ENCODE results near the gene SLF2.
"Not testable (repeated sequence)": the region's sequence is repeated elsewhere in the genome, so short reads cannot be mapped to it uniquely, and the experiment has no call there.

Gene SLF2

DNA sequence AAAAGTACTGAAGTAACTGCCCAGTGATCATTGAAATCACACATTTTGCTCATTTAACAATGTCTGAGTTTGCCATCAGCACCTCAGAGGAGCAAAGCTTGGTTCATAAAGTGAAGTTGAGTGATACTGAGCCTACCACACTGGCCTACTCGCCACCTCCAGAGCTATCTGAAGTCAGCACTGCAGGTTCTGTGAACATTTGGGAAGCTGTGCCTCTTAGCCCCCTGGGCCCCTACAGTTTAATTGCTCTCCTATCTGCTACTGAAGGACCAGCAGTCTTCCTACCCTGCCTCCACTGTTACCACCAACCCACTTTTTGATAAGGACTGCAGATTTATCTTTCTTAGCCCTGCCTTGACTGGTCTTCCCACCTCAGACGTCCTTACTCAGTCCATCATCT, 54.6 kb downstream of the SLF2 start:
- no peak for DNase-seq

DNA sequence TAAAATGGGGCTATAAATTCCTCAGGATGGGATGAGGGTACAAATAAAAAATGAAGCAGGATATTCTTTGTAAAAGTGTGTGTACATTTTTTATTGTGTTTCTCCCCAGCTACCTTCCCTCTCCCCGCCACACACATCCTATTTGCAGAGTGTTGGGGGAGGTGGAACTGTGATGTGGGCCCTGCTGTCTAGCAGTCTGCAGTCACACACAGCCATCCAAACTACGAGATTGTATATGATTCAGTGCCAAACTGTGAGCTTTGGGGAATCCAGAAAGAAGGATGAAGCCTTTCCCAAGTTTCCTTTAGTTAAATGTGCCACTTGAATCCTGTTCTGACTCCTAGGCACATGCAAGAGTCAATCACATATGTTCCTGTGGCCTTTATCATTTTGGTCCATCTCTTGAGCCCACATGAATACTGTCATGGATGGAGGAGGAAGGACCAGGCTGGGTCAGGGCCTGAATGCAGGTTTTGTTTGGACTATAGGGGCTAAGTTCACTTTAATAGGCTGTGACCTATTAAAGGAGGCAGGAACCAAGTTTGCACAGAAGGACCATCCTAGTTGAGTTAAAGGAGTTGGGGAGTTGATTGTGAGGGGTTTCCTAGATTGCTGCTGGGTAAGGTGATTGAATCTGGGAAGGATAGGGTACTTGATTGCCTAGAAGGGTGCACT, 55.4 kb downstream of the SLF2 start:
- no peak for DNase-seq

DNA sequence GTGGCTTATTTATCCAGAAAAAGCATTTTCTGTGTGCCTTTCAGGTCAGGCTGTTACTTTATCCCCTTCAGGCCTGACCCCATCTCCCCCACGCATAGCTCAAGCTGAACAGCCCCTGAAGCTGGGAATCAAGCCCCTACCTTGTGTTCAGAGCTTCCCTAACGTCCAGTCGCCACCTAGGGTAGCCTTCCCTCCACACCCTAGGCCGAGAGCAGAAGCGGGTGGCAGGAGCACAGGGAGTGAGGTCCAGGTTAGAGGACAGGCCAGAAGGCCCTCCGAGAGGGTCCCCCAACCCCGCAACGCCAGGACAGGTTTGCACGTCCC, 56.1 kb downstream of the SLF2 start:
- DNase-seq, result no peak

DNA sequence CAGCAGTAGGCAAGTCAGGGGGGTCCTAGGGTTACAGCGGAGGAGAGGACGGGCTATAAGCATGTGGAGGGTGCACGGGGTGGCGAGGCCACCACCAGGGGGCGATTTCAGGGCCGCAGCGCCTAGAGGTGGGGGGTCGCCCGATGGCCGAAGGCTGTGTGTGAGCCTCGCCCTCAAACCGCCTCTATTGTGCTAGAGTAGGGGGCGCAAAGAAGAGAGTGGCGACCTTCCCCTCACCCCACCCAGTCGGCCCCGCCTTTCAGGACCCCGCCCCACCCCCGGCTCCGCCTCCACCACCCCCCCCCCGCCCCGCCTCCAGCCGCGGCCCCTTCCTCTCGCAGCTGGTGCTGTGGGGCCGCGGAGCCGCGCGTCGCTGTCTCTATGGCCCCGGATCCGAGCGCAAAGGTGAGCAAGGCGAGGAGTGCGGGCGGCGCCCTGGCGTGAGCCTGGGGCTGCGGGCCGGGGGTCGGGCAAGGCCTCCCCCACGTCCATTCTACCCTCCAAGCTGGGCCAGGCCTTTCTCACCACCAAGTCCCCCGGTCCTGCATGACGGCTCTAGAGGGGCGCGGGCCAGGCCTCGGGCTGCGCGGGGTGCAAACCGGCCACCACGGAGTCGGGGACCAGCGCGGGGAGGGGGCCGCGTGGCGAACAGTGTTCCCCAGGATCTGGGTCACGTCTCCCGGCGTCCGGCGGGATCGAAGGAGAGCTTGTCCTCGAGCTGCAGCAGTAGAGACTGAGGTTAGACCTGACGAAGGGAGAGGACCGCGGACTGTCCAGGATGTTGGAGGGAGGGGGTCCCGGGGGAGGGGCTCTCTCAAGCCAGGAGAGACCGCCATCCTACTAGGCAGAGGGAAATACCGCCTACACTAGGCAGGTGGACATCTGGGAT, 56.7 kb downstream of the SLF2 start, which contains the start of gene SEMA4G:
Gene SEMA4G, plus strand, starts transcription at position 318 of the 889 bp plus-strand sequence. CDS start 3,409 bp downstream, outside the sequence.
- peak; percentile 28 for DNase-seq

DNA sequence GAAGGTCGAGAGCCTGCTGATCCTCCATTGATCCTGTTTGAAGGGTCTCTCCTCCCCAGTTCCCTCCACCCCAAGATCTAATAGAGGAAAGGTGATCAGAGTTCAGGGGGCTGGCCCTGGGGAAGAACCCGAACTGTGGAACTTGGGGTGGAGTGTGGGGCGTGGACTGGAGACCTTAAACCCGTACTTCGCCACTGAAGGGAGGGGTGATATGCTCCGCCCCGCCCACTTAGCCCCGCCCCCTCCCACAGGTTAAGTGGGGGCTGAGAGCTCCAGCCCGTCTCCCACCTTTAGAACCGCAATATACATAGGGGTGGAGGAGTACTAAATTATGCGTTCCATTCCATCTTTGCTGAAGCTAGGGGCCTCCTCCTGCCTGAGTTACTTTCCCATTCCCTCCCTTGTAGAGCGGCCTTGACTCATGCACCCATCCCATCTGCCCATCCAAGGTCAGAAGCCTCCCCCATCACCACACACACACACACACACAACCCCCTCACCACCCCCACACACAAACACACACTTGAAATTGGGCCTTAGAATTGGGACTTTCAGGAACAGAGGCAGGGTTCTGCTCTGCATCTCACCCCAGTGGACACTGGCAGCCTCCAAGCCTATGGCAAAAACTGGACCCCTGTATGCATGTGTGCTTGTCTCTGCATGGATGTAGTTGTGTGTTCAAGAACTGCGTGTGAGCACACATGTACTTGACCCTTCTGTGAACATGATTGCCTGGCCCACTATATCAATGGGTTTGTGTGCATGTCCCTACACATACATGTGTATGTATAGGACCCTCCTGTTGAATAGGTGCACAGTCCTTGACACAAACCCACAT, 57.5 kb downstream of the SLF2 start:
- DNase-seq, result no peak

DNA sequence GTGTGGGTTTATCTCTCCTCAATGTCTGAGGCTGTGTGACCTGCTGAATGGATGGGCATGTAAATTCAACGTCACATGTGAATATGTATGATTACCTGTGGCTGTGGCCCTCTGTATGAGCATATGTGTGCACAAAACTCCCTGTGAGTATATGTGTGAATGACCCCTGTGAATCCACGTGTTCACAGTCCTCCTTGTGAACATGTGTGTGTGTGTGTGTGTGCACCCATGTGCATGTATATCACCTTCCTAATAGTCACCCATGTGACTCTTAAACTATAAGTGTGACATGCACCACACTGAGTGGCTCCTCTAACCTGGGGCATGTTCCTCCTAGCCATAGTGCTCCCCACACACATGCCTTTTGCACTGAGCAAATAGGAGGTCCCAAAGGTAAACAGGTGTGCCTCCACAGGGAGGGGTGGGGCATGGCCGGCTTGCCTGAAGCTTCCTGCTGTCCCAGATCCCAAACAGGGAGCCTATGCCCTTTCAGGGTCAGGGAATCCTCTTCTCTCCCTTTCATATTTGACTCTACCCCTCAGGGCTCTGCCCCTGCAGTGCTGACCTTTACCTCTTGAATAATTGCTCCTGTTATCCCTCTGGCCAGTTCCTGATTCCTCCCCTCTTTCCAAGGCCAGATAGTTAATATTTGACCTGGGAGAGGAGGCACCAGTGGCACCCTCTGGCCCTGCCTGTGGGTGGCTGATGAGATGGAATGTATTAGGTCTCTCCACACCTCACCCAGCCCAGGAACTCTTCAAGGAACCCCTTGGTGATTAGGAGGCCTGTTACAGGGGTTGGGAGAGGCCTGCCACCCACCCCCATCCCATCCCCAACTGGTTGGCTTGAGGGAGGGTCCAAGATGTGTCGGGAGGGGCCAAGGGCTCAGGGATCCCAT, 58.4 kb downstream of the SLF2 start:
- DNase-seq, result no peak

DNA sequence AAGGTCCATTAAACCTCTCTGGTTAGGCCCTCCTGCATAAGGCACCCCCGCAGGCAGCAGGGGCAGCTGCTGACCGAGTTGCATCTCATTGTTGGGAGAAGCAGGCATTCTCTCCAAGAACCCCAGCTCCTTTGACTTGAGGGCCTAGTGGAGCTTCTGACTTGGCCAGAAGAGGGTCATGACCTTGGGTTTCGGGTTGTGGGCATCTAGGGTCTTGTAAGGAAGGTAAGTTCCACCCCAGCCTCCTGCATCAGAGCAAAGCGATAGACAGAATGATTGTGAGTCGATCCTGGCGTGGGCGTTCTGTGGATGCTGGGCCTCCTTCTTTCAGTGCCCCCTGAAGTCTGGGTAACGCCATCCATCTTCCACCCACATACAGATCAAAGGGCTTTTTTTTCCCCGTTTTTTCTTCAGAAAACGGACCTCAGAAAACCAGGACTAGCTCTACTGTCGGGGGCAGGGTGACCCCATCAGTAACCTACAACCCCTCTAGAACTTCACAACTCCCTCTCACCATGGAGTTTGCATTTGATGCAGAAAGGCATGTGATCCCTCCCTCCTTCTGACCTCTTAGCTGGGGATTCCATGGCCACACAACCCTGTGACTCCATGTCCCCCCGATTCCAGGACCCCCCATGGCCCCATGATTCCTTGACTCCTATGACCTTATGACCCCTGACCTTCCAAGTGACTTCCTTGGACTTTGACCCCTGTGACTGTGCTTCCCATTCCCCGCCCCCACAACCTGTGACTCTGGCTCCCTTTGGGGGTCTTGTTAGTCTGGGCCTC, 59.5 kb downstream of the SLF2 start:
- no peak for DNase-seq

DNA sequence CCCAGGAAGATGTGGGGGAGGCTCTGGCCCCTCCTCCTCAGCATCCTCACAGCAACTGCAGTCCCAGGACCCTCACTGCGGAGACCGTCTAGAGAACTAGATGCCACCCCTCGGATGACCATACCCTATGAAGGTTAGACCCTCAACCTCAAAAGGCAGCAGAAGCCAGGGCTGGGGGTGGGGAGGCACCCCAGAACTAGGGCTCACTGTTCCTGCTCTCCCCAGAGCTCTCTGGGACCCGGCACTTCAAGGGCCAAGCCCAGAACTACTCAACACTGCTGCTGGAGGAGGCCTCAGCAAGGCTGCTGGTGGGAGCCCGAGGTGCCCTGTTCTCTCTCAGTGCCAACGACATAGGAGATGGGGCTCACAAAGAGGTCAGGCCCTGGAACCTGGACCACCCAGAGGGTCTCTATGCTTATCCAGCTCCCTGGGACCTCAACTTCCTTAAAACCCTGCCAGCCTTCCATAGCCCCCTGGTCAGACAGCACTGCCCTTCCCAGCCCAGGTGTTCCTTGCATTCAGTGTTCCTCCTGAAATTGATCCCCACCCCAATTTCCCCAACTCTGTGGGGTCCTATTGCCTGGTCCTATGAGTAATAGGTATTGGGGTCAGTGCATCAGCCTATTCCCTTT, 60.3 kb downstream of the SLF2 start:
- no peak for DNase-seq

DNA sequence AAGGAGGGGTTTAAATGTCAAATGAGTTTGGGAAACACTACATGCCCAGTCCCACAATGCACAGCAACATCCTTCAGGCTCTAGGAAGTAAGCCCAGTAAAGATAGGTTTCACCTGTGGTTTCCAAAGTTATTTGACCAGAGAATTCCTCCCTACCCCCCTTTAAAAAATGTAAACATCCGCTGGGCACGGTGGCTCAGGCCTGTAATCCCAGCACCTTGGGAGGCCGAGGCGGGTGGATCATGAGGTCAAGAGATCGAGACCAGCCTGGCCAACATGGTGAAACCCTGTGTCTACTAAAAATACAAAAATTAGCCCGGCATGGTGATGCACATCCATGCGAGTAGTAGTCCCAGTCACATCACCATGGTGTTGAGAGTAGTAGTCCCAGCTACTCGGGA, 62.6 kb downstream of the SLF2 start:
- not testable (repeated sequence) for DNase-seq

DNA sequence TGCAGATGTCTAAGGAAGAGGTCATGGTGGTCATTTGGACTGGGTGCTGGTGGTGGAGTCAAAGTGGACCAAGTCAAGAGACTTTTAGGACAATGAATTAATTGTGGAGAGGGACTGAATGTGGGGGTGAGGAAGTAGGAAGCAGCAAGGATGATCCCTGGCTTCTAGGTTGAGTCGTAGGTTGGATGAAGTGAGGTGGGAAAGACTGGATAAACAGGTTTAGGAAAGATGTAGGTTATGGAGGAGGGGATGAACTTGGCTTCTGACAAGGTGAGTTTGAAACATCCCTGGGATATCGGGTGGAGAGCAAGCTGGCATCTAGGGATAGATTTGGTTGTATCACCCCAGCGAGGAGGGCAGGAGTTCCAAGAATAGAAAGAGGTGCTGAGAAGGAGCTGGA, 64.1 kb downstream of the SLF2 start:
- no peak for DNase-seq

DNA sequence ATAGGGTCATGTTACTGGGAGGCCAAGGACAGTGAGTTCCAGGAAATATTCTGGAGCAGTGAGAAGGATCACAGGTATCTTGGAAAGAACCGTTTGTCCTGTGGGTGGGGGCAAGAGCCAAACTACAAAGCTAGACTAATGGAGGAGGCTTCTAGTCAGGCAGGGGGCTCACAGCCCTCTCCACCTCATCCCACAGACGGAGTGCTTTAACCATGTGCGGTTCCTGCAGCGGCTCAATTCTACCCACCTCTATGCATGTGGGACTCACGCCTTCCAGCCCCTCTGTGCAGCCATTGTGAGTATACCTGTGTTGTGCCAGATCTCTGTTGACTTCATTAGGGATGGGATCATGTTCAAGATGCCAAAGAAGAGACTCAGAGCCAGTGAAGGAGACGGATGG, 64.7 kb downstream of the SLF2 start:
- DNase-seq, result no peak

DNA sequence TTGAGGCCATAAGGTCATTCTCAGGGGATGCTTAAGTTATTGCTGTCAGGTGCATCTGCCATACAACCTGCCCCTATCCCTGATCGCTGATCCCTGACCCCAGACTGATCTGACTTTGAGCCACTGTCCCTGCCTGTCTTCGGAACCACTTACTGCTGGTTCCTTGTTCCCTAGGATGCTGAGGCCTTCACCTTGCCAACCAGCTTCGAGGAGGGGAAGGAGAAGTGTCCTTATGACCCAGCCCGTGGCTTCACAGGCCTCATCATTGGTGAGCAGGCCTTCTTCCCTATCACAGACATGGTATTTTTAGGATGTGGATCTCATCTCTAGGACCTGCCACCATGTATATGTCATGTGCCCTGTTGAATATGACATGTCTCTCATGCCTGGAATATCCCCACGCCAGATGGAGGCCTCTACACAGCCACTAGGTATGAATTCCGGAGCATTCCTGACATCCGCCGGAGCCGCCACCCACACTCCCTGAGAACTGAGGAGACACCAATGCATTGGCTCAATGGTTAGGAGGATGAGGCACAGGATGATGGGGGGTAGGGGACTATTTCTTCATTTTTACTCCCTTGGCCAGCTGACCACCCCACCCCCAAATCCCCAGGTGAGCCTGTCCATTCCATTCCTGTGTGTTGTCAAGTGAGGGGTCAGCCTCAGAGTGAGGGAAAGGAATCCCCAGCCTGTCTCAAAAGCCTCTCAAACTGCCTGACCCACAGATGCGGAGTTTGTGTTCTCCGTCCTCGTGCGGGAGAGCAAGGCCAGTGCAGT, 65.5 kb downstream of the SLF2 start:
- no peak for DNase-seq

DNA sequence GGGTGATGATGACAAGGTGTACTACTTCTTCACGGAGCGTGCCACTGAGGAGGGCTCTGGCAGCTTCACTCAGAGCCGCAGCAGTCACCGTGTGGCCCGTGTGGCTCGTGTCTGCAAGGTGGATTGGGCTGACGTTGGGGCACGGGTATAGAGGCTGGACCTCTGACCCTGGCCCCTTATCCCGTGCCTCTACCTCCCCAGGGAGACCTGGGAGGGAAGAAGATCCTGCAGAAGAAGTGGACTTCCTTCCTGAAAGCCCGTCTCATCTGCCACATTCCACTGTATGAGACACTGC, 66.1 kb downstream of the SLF2 start:
- no peak for DNase-seq

DNA sequence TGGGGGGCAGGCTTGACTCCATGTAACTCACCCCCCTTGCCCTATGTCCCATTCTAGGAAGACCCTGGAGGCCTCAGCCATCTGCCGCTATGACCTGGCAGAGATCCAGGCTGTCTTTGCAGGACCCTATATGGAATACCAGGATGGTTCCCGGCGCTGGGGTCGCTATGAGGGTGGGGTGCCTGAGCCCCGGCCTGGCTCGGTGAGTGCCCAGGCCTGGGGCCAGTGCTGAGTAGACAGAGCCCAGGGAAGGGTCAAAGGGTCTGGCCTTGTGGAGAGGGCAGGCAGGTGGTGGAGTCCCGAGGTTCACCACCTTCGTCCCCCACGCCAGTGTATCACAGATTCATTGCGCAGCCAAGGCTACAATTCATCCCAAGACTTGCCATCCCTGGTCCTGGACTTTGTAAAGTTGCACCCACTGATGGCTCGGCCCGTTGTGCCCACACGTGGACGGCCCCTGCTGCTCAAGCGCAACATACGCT, 67.1 kb downstream of the SLF2 start:
- DNase-seq, result no peak

DNA sequence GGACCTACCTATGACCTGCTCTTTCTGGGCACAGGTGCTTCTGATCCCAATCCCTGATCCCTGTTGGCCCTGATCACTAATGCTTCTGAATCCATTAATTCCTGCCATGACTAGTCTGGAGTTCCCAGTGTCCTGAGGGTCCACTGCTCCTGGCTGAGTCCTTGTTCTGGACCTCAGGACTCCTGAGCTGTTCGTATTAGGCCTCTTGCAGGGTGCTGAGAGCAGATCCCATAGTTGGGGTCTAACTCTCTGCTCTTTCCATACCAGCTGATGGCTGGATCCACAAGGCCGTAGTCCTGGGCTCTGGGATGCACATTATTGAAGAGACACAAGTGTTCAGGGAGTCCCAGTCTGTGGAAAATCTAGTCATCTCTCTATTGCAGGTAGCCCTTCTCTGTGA, 67.5 kb downstream of the SLF2 start:
- no peak for DNase-seq

DNA sequence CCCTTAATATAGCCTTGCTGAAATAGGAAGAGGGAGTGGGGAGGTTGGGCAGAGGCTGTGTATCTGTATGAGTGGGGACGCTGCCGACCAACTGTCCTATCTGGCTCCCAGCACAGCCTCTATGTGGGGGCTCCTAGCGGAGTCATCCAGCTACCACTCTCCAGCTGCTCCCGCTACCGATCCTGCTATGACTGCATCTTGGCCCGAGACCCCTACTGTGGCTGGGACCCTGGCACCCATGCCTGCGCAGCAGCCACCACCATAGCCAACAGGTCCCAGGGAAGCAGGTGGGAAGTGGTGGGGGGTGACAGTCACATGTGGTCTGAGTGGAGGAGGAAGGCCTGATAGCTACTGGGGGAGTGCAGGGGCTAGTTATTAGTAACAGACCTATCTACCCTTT, 67.9 kb downstream of the SLF2 start:
- DNase-seq, result no peak

DNA sequence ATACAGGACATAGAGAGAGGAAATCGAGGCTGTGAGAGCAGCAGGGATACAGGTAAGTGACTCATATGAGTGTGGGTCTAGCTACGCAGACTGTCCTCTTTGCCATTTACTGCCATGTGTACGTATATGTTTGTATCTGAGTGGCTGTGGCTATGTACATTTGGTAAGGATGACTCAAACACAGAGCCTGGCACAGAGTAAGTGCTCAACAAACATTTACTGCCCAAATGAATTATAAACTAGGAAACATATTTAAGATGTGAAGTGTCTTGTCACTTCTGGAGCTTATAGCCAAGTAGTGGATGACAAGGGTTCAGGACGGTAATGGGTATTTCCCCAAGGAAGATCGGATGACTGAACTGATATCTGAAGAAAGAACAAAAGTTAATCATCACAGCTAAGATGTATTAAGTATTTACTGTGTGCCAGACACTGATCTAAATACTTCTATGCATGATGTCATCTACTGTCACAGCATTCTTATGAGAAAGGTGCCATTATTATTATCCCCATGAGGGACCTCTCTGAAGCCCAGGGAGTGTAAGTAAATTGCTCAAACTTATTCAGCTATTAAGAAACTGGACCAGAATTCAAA, 68.5 kb downstream of the SLF2 start:
- DNase-seq, result no peak

DNA sequence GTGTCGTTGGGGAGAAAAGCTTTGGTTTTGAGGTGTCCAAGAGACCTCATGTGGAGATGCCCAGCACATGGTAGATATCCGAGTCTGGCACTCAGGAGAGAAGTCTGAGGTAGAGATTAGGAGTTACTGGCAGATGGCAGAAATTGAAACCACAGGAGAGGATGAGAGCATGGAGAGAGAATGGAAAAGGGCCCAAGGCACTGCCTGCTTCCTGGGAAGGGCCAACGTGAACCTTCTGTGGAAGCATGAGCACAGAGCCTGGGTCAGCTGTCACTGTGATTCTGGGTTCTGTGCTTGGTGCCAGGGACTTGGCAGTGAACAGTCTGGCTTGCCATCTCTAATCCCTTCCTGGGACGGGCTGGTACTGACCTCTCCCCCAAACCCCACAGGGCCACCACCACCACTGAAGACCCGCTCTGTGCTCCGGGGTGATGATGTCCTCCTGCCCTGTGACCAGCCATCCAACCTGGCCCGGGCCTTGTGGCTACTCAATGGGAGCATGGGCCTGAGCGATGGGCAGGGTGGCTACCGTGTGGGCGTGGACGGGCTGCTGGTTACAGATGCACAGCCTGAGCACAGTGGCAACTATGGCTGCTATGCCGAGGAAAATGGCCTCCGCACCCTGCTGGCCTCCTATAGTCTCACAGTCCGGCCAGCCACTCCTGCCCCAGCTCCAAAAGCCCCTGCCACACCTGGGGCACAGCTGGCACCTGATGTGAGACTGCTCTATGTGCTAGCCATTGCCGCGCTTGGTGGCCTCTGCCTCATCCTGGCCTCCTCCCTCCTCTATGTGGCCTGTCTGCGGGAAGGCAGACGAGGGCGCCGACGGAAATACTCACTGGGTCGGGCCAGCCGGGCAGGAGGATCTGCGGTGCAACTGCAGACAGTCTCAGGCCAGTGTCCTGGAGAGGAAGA, 70.4 kb downstream of the SLF2 start:
- no peak for DNase-seq

Data from activated CD4-positive, alpha-beta T cell treated with anti-CD3 and anti-CD28 coated beads, Interleukin-10, Interleukin-2, amounts not matched to agents 100 ng/mL and 50 ng/mL, durations not matched to agents 16 hours and 8 hours (primary cell).